ENCODE results near the gene PCYT1A.
A peak's percentile ranks its signal among the peaks of the same experiment; 100 is the strongest.
"Not testable (repeated sequence)": the region's sequence is repeated elsewhere in the genome, so short reads cannot be mapped to it uniquely, and the experiment has no call there.

The PCYT1A gene

DNA sequence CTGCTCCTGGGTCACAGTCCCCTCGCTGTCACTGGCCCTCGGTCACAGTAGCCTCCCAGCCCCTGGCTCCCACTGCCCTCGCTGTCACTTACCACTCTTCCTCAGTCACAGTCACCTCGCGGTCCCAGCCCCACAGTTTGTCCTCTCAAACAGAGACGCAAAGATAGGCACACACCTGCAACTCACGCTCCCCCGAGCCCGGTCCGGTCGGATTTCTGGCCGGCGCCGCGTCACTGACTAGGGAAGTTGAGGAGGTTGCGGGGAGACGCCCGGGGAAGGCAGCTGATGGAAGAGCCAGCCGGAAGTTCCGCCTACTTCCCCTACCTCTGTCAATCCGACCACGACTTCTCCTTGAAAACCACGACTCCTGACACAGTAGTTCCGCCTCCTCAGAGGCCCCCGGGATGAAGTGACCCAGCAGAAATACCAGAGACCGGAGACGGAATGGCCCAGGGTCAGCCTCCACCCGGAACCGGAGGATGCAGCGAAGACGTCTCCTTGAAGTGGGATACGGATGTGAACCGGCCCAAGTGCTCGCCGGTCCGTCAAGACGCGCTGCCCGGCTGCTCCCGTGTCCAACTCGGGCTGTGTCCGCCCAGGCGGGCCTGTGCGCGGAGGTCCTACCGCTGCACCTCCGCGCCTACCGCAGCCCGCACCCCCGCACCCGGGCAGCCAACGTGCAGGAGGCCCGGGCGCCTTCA lies at the start of gene PCYT1A:
Gene PCYT1A, minus strand, starts transcription at position 287 of the 701 bp plus-strand sequence. CDS start 17,195 bp downstream, outside the sequence.
- peak; percentile 97 for DNase-seq

DNA sequence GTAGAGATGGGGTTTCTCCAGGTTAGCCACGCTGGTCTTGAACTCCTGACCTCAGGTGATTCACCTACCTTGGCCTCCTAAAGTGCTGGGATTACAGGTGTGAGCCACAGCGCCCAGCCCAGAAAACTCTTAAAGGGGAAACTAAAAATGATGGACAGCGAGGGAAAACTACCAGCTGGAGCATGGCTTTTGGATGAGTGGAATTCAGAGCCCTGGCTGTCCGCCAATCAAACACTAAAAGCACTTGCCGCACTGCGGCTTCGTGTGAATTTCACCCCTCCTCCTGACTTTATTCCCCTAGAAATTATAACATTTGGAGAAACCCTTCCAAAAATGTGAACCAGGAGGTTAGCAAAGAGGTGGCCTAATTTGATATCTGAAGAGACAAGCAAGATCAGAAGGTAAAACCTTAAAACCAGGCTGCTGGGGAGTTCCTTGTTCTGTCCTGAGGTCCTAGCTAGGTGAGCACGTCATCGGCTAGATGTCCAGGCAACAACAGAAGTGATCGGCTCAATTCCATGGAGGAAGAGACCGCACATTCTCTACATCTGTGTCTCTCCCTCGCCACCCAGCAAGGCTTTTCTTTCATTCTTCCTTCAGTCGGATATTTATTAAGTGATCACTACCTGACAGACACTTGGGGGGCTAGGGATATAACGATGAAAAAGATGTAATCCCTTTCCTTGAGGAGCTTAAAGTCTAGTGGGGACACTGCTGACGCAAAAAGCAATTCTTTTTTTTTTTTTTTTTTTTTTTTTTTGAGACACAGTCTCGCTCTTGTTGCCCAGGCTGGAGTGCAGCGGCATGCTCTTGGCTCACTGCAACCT lies 49.0 kb upstream of the PCYT1A start:
- DNase-seq = peak; percentile 27

DNA sequence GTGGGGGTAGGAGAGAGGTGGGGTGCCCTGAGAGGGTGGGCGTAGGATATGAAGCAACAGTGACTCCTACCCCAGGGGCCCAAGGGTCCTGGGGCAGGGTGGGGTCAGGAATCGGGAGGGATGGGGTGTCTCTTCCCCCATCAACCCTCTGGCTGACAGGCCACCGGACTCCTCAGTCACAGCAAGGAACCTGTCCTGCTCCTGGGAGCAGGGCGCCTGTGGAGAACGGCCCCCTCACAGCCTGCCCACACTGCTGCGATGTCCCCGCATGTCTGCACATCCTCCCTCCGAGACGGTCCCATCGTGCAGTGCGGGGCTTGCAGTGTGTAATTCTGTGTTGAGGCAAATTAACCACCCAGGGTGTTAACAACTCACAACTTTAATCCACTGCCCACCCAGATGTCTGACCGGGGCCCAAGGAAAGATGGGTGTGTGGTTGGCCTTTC lies 48.0 kb upstream of the PCYT1A start:
- no peak for DNase-seq

DNA sequence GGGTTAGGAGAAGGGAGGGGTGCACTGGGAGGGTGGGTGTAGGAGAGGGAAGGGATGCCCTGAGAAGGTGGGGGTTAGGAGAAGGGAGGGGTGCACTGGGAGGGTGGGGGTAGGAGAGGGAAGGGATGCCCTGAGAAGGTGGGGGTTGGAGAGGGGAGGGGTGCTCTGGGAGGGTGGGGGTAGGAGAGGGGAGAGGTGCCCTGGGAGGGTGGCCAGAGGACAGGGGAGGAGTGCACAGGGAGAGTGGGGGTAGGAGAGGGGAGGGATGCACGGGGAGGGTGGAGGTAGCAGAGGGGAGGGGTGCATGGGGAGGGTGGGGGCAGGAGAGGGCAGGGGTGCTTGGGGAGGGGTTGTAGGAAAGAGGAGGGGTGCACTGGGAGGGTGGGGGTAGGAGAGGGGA lies 47.5 kb upstream of the PCYT1A start:
- DNase-seq = no peak

DNA sequence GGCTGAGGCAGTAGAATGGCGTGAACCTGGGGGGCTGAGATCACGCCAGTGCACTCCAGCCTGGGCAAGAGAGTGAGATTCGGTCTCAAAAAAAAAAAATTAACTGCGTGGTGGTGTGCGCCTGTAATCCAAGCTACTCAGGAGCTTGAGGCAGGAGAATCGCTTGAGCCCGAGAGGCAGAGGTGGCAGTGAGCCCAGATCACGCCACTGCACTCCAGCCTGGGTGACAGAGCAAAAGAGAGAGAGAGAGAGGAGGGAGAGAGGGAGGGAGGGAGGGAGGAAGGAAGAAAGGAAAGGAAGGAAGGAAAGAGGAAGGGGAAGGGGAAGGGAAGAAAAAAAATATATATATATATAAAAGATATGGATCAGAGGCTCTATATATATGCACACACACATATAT lies 44.6 kb upstream of the PCYT1A start:
- DNase-seq = no peak

DNA sequence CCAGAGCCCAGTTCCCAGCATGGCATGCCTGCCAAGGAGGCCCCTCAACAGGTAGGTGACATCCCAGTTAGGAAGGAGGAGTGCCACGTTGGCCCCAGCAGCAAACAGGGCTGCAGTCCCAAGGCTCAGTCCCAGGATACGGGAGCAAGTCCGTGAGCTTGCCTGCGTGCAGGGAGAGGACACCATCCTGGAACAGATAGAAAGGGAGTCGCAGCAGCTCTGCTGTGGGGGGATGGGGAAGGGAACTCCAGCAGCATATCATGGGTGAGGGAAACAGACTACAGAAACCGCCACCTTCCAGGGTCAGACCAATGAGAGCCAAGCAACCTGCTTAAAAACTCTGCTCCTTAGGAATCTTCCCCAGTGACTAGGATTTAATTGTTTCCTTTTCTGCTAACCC lies 39.9 kb upstream of the PCYT1A start:
- no peak for DNase-seq

DNA sequence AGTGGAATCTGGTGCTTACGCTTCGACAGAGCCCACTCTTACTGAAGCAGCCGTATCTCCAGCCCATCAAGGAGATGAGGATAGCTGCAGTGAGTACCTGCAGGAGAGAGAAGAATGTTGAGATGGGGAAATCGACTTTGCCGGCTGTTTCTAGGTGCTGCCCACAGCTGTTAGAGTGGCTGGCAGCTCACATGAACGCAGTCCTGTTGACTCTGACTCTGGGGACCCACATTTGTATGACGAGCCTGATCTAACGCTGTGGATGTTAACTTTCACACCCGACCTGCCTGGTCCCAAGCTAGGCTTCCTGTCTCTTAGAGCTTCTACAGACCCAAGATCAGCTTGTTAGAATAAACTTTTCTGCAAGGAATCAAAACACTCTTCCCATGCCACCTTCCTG lies 39.4 kb upstream of the PCYT1A start:
- no peak for DNase-seq

DNA sequence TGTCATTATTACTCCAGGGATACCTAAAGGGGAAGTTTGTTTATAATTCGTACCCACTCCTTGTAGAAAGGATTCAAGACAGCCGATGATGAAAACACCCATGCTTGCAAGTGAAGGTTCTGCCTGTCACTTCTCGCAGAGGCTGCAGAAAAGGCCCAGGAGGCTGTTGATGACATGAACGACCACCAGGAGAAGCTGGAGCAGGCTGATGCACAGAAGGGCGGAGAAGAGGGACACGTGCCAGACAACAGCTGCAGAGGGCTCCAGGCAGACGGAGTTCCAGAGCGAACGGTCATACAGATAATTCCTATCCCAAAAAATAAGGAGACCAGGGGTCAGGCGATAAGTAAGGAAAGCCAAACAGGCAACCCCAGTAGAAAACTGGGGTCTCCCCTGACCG lies 36.2 kb upstream of the PCYT1A start:
- DNase-seq = peak; percentile 30

DNA sequence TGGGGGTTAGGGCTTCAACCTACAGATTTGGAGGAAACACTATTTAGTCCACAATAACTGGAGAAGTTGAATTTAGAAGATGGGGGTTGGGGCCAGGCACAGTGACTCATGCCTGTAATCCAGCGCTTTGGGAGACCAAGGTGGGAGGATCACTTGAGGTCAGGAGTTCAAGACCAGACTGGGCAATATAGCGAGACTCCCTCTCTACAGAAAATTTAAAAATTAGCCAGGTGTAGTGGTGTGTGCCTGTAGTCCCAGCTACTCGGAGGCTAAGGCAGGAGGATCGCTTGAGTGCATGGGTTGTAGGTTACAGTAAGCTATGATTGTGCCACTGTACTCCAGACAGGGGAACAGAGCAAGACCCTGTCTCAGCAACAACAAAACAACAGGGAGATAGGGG lies 35.5 kb upstream of the PCYT1A start:
- no peak for DNase-seq

DNA sequence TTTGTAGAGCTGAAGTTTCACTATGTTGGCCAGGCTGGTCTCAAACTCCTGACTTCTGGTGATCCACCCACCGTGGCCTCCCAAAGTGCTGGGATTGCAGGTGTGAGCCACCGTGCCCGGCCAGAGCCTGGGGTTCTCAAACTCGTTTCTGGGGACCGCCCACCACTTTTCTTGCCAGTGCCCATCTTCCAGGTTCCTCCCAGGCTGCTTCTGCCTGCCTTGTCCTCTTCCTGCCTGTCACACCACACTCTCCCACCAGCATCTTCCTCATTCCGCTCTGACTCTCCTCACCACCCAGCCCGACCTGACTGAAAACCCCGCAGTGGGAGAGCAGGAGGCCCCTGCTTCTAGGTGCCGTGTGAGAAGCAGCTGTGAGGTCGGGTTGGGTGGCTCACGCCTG lies 33.6 kb upstream of the PCYT1A start:
- no peak for DNase-seq

DNA sequence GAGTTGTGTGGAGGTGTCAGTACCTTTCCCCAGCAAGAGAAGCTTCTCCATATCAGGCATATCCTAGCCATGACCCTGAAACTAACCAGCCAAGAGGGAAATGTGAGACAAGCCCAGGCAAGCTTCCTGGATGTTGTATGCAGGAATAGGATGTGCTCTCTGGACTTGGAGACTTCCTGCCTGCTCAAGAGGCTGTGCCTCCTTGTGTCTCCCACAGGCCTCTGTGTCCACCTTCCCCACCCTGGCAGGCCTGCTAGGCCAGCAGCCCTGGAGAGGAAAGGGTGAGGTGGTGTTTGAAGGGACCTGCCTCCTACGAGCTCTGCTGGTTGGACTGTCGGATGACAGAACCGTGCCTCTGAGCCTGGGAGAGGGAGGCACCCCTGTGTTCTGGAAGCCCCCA lies 32.6 kb upstream of the PCYT1A start:
- no peak for DNase-seq

DNA sequence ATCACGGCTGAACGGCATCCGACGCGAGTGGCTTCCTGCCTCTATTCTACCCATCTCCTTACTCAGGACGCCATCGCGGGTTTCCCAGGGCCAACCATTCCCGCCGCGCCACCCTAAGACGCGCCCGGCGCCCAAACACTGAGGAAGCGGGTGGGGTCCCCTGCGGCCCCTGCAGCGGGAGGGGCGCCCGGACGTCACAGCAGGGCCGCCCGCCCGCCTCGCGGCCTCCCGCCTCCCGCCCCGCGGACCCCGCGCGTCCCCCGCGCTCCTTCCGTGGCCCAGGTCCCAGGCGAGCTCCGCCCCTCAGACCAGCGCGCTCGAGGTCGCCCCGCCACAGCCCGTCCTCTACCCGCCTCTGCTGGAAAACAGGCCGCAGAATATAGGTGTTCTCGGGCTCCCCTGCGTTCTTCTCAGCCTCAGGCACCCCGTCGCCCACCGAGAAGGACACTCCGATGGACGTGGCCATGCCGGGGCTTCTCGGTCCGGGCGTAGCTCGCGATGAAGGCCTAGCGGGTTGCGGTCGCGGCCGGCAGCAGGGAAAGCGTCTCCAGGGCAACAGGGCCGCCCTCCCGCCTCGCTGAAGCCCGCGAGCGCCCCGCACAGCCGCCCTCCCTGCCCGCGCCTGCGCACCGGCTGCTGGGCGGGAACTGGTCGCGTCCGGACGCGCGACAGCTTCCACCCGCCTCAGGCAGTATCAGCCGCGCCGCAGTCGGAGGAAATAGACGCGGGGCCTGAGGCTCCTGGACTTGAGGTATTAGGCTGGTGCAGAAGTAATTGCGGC lies 30.4 kb upstream of the PCYT1A start, which contains the start of gene DYNLT2B:
Gene DYNLT2B, minus strand, starts transcription at position 554 of the 781 bp plus-strand sequence. Its CDS starts 88 bp downstream, at position 466.
- DNase-seq = peak; percentile 95

DNA sequence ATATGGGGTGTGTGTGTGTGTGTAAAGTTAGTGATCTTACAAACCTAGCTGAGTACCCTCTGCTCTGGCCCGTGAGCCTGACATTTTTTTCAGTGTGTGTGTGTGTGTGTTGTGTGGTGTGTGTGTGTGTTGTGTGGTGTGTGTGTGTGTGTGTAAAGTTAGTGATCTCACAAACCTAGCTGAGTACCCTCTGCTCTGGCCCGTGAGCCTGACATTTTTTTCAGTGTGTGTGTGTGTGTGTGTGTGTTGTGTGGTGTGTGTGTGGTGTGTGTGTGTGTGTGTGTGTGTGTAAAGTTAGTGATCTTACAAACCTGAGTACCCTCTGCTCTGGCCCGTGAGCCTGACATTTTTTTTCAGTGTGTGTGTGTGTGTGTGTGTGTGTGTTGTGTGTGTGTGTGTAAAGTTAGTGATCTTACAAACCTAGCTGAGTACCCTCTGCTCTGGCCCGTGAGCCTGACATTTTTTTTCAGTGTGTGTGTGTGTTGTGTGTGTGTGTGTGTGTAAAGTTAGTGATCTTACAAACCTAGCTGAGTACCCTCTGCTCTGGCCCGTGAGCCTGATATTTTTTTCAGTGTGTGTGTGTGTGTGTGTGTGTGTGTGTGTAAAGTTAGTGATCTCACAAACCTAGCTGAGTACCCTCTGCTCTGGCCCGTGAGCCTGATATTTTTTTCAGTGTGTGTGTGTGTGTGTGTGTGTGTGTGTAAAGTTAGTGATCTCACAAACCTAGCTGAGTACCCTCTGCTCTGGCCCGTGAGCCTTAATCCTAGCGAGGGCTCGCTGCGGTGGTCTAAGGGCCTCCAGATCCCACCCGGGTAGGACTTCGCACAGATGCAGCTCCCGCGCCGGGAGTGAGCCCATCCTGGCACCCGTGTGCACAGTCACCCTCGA lies 29.5 kb upstream of the PCYT1A start:
- DNase-seq = not testable (repeated sequence)

DNA sequence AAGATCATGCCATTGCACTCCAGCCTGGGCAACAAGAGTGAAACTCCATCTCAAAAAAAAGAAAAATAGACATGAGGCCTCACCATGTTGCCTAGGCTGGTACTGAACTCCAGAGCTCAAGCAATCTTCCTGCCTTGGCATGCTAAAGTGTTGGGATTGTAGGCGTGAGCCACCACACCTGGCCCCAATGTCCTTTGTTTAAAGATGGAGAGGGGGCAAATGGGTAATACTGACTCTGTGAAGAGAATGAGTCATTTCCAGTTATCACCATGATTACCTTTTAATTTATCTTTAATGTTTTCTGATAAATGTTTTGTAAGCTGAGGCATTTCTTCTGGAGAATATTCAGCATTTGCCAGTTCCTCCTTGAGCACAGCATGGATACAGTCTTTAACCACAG lies 28.3 kb upstream of the PCYT1A start:
- DNase-seq = no peak

DNA sequence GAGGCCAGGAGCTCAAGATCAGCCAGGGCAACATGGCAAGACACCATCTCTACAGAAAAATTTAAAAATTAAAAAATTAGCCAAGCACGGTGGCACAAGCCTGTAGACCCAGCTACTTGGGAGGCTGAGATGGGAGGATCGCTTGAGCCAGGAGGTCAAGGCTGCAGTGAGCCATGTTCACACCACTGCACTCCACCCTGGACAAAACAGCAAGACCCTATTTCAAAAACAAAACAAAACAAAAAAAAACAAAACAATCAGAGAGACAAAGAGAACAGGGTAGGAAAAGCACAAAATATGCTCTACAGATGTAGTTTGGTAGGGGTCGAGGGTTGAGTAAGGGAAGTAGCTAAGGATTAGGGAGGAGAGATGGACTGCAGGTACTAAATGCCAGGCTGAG lies 27.1 kb upstream of the PCYT1A start:
- no peak for DNase-seq

DNA sequence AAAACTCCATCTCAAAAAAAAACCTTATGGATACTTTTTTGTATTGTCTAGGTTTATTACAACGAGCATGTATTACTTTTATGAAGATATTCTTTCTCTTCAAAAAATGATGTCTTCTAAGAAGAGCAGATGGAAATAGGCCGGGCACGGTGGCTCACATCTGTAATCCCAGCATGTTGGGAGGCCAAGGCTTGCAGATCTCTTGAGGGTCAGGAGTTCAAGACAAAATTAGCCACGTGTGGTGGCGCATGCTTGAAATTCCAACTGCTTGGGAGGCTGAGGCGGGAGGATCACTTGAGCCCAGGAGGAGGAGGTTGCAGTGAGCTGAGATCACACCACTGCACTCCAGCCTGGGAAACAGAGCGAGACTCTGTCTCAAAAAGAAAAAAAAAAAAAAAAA lies 26.6 kb upstream of the PCYT1A start:
- DNase-seq = not testable (repeated sequence)

DNA sequence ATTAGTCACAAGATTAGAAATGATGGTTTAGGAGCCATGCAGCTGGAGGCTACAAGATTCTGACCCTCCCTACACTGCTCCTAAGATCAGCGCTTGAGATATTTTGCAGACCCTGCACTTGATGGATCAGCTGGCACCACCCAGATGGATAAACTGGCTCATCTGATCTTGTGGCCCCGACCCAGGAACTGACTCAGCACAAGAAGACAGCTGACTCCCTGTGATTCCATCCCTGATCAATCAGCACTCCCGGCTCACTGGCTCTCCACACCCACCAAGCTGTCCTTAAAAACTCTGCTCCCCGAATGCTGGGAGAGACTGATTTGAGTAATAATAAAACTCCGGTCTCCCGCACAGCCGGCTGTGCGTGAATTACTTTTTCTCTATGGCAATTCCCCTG lies 15.4 kb upstream of the PCYT1A start:
- DNase-seq = not testable (repeated sequence)

DNA sequence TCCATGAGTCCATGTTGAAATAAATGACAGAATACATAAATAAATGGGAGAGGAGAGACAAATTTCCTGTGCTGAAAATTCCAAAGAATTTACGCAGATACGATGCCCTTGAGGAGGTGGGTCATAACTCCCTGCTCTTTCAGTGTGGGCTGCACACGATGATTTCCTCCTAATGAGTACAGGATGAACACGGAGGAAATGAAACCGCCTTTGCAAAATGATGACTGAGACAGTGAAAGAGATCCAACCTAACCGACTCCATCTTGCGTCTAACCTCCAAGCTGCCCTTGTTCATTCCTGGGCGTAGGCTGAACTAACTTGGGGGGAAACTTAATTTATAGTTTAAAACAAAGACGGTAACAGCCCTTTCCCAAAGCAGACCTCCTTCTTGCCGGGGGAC lies 15.0 kb upstream of the PCYT1A start:
- not testable (repeated sequence) for DNase-seq

DNA sequence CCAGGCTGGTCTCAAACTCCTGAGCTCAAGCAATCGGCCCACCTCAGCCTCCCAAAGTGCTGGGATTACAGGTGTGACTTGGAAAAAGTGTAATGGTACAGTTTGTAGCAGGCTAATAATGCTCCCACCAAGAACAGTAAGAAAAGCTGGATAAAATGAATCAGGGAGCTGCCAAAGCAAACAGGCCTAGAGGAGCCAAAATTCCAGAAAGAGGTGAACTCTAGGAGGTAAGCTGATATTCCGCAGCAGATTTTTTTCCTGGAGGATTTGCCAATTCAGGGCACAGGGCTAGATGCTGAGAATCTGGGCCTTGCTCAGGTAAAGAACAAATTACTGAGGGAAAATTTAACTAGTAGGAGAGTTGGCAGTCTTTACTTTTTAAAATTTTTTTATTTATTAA lies 11.0 kb upstream of the PCYT1A start:
- DNase-seq = no peak

DNA sequence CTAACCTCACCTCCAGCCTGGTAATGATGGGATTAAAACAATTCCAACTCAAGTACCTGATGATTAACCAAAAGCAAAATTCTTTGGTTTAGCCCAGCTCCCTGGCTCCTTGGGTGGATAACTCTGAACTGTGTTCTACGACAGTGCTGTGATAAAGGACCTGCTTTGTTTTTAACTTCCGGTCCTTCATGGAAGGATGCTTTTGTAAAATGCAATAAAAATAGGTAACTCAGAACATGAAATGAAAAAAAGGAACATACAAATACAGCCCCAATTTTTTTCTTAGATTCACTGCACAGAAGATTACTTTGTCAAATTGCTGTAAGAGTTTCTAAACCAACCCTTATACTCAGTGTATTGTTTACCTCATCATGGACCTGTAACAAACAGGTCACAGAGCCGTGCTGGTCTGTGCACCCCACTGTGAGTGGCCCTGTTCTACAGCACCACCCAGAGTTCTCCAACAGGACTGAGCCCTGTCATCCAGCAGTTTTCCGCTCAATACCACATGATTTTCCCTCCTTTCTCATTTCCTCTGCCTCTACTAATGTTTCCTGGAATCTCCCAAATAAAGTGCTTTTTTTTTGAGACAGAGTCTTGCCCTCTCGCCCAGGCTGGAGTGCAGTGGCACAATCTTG lies 4.9 kb upstream of the PCYT1A start:
- DNase-seq = no peak

DNA sequence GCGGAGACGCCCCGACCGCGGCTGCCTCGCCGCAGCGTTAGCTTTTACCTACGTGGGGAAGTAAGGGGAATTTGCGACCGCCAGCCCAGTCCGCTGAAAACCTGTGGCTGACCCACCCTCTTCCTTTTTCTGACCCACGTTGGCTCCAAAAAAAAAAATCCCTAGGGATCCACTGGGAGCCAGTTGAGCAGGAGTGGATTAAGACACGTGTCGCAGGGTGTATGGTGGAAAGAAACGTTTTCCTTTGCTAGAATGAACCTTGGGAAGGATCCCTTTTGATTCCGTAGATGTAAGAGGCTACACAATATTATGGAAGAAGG lies 575 bp upstream of the PCYT1A start:
- peak; percentile 74 for DNase-seq

DNA sequence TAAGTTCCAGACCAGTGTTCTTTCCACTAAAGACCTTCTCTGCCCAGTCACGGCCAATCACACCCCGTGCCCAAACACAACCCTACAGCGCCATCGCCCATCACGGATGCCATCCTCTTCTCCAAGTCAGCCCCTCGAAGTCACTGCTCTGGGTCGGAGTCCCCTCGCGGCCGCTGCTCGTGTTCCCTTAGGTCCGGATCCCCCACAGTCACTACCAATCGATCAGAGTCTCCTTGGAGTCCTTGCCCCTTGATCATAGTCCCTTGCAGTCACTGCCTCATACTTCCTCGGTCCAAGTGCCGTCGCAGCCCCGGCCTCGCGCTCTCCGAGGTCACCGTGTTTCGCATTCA lies 461 bp downstream of the PCYT1A start:
- no peak for DNase-seq

Measured in NCI-H1105 treated with DMSO at 0.1 percent for 48 hours (cell line).